ENCODE results near the gene FUT3. TPM values are rescaled to one million over a fixed set of nuclear protein-coding genes. Genes with fewer than 3 reads are reported as not detected.

FUT3 gene
- total RNA-seq, 2 experiments from 2014 or later, result 0.61 to 0.85 TPM

DNA sequence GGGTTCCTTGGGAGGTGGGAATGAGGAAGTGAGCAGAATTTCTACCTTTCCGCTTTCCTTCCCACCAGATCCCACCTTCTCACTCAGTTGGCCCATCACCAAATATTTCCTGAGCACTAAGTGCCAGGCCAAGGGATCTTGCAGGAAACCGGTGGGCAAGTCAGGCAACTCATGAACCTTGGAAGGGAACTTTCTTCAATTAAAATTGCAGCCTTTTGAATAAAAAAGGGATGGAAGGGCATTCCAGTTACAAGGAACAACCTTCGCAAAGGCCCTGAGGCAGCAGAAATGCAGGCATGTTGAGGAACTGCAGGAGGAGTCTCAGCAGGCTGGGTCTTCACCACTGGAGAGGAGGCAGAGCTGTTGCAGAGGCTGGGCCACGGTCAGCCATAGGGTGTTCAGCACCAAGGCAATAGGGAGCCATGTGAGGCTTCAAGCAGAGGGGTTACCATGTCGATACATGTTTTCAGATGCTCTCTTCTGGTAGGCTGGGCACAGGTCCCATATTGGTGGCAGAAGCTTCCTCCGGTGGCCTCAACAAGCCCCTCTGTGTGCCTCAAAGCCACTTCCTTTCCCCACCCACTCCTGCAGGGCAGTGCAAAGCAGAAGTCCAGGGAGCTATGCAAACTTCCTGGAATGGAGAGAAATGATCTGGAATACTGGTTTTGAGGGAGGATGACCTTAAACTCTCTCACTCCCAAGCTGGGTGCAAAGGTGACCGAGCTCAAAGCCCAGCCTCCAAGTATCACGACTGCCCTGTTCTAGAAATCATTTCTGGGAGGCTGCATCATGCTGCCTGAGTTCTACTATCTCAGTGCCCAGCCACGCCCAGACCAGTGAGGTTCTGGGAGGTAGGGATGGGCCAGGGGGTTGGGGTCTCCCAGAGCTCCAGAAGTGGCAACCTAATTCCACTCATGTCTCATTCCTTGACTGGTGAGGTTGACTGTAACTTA is 11.9 kb downstream of the FUT3 start, which contains the start of gene FUT6:
FUT6 (minus strand) TSS at position 638 of the 953 bp plus-strand sequence. CDS start 7,135 bp downstream, outside the sequence.
- TF ChIP-seq, protein P1, sequence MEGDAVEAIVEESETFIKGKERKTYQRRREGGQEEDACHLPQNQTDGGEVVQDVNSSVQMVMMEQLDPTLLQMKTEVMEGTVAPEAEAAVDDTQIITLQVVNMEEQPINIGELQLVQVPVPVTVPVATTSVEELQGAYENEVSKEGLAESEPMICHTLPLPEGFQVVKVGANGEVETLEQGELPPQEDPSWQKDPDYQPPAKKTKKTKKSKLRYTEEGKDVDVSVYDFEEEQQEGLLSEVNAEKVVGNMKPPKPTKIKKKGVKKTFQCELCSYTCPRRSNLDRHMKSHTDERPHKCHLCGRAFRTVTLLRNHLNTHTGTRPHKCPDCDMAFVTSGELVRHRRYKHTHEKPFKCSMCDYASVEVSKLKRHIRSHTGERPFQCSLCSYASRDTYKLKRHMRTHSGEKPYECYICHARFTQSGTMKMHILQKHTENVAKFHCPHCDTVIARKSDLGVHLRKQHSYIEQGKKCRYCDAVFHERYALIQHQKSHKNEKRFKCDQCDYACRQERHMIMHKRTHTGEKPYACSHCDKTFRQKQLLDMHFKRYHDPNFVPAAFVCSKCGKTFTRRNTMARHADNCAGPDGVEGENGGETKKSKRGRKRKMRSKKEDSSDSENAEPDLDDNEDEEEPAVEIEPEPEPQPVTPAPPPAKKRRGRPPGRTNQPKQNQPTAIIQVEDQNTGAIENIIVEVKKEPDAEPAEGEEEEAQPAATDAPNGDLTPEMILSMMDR (IDR thresholded peaks at IDR 0.05), result no peak
- no peak within 1 kb of the TSS for H3K4me3 Mint-ChIP-seq
- no peaks in the 10 kb centered on the region for H3K4me1 Mint-ChIP-seq (ENCODE audit: low read depth)
- no peak within 1 kb of the TSS for H3K4me3 ChIP-seq (ENCODE audit: low read length)
- no peak within 1 kb of the TSS for H3K27ac ChIP-seq (ENCODE audit: low read depth in 1 of 2, low read length in 2 of 2)
- H3K27ac Mint-ChIP-seq, result no peak within 1 kb of the TSS
- ChIA-PET CTCF (interaction anchor here (1.2 kb wide), 1 partner anchor 35 kb away, joined by 3 read pairs; no protein-coding TSS in a partner anchor), POLR2A (no interaction called here)
- DNase-seq (no peak), ATAC-seq (ENCODE audit: poor library complexity) (no peak)
- H3K36me3 ChIP-seq (ENCODE audit: insufficient read depth, low read length), result no peaks in the 10 kb centered on the region
- intact Hi-C loops (cut with DNase I, micrococcal nuclease), result no loop called here
- no peaks in the 10 kb centered on the region for H3K9me3 ChIP-seq (ENCODE audit: control insufficient read depth in 1 of 2, insufficient read depth in 1 of 2, low read length in 2 of 2)
- H3K4me1 ChIP-seq (ENCODE audit: insufficient read depth, low read length), result no peaks in the 10 kb centered on the region
- no peaks in the 10 kb centered on the region for H3K36me3 Mint-ChIP-seq (ENCODE audit: low read depth)
- peaks cover 0 to 5% of the 10 kb centered on the region in 2 experiments for H3K27me3 ChIP-seq (ENCODE audit: control insufficient read depth in 1 of 2, insufficient read depth in 2 of 2, low read length in 2 of 2)
- H3K9me3 Mint-ChIP-seq, result no peaks in the 10 kb centered on the region
- peaks cover 8% of the 10 kb centered on the region for H3K27me3 Mint-ChIP-seq

DNA sequence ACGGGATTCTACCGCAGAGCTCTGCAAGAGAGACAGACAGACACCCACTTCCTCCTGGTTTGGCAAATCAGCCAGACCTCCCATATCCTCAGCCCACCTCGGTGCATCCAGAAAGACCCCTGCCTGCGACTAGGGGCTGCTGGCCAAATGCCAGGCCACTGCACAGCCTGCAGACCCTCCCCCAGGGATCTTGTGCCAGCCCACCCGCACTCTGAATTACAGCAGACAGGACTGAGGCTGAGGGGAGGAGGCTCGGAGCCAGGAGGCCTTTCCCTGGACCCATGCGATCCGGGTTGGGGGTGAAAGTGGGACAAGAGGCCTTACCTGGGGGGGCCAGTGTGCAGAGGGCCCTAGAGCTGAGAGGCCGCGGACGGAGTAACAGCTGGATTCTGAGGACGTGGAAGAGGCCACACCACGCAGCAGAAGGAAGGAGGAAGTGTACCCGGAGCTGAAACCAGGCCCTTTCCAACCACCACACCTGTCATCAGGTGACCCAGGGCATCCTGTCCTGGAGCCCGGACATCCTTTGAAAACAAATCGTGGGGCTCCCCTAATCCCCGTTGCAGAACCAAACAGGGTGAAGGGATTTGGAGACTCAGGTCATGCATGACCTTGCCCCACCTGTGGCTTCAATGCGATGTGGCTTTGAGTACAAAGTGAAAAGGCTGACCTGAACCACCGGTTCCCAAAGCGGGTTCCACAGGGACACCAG is 12.7 kb downstream of the FUT3 start:
- TF ChIP-seq, protein P1 (IDR thresholded peaks at IDR 0.05), result no peak
- no peak overlapping the region for H3K4me3 Mint-ChIP-seq
- H3K27ac Mint-ChIP-seq, result no peak overlapping the region
- DNase-seq (no peak), ATAC-seq (ENCODE audit: poor library complexity) (no peak)
- Histone ChIP-seq H3K27ac (ENCODE audit: low read depth in 1 of 2, low read length in 2 of 2) (no peak overlapping the region), H3K27me3 (ENCODE audit: control insufficient read depth in 1 of 2, insufficient read depth in 2 of 2, low read length in 2 of 2) (peaks cover 0 to 5% of the 10 kb centered on the region in 2 experiments), H3K4me3 (ENCODE audit: low read length) (no peak overlapping the region), H3K36me3 (ENCODE audit: insufficient read depth, low read length) (no peaks in the 10 kb centered on the region), H3K4me1 (ENCODE audit: insufficient read depth, low read length) (no peaks in the 10 kb centered on the region), H3K9me3 (ENCODE audit: control insufficient read depth in 1 of 2, insufficient read depth in 1 of 2, low read length in 2 of 2) (no peaks in the 10 kb centered on the region)
- no peaks in the 10 kb centered on the region for H3K4me1 Mint-ChIP-seq (ENCODE audit: low read depth)
- ChIA-PET POLR2A (no interaction called here), CTCF (no interaction called here)
- intact Hi-C loops (cut with DNase I, micrococcal nuclease), result no loop called here
- no peaks in the 10 kb centered on the region for H3K9me3 Mint-ChIP-seq
- H3K36me3 Mint-ChIP-seq (ENCODE audit: low read depth), result no peaks in the 10 kb centered on the region
- H3K27me3 Mint-ChIP-seq, result peaks cover 8% of the 10 kb centered on the region

DNA sequence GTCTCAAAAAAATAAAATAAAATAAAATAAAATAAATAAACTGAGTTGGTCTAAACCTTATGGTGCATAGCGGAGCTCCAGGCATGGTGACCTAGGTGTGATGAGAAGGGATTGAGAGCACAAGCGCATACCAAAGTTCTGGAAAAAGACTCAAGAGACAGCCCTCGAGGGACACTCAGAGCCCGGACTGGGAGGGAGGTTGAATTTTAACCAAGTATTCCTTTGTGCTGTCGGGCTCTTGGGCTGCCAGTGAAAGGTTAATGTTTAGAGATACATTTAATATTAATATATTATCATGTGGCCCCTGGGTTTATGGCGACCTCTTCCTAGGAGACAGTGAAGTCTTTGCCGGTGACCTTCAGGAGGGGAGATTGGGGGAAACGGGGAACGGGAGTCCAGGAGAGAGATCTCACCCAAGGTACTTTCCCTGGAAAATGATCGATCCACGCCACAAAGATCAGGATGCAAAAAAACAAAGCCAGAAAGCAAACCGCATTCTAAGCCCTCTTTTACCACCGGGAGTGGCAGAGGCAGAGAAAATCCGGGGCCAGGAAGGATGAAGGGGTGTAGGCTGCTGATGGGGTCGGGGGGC is 13.4 kb downstream of the FUT3 start:
- no peaks in the 10 kb centered on the region for H3K9me3 ChIP-seq (ENCODE audit: control insufficient read depth in 1 of 2, insufficient read depth in 1 of 2, low read length in 2 of 2)
- H3K4me1 ChIP-seq (ENCODE audit: insufficient read depth, low read length), result no peaks in the 10 kb centered on the region
- H3K4me3 ChIP-seq (ENCODE audit: low read length), result no peak overlapping the region
- Mint-ChIP-seq H3K4me1 (ENCODE audit: low read depth) (no peaks in the 10 kb centered on the region), H3K4me3 (no peak overlapping the region), H3K27me3 (peaks cover 8% of the 10 kb centered on the region), H3K27ac (no peak overlapping the region), H3K36me3 (ENCODE audit: low read depth) (no peaks in the 10 kb centered on the region), H3K9me3 (no peaks in the 10 kb centered on the region)
- POLR2A ChIA-PET, result no interaction called here
- H3K27ac ChIP-seq (ENCODE audit: low read depth in 1 of 2, low read length in 2 of 2), result no peak overlapping the region
- DNase-seq, result no peak
- CTCF ChIA-PET, result no interaction called here
- peaks cover 0 to 5% of the 10 kb centered on the region in 2 experiments for H3K27me3 ChIP-seq (ENCODE audit: control insufficient read depth in 1 of 2, insufficient read depth in 2 of 2, low read length in 2 of 2)
- intact Hi-C loops (cut with DNase I, micrococcal nuclease), result no loop called here
- ATAC-seq (ENCODE audit: poor library complexity), result no peak
- TF ChIP-seq, protein P1 (IDR thresholded peaks at IDR 0.05), result no peak
- H3K36me3 ChIP-seq (ENCODE audit: insufficient read depth, low read length), result no peaks in the 10 kb centered on the region

All from CD4-positive, alpha-beta T cell (primary cell).